ENCODE results near the gene SLC26A6.

DNA sequence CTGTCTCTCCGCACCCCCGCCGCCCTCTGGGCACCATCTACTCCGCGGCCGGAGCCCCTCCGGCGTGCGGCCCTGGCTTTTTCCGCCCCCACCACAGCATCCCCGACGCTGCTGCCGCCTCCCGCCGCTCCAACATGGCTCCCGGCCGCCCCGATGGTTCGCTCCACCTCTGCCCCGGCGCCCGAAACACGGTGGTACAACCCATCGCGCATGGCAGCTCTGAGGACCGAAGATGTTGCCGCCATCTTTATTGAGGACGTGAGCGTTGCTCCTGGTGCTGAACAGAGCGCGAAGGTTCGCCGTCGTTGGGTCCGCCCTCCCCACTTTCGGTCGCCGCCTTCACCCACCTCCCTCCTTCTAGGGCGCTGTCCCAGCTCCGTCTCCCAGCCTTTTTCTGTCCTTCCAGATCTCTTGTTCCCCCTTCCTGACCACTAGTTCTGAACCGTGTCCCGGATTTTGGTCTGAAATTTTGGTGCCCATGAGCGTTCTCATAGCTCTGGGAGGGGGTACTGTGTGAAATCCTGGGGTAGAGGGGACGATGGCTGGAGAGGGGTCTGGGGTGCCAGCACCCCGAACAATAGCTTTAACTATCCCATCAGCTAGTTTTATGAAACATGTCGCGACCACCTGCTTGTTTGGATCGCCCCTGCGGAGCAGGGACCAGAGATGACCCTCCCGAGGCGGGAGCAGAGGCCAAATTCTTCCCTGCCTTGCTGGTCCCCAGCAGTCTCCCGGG is 27.7 kb upstream of the SLC26A6 start, which contains the start of gene CELSR3:
- TF ChIP-seq, protein P1, sequence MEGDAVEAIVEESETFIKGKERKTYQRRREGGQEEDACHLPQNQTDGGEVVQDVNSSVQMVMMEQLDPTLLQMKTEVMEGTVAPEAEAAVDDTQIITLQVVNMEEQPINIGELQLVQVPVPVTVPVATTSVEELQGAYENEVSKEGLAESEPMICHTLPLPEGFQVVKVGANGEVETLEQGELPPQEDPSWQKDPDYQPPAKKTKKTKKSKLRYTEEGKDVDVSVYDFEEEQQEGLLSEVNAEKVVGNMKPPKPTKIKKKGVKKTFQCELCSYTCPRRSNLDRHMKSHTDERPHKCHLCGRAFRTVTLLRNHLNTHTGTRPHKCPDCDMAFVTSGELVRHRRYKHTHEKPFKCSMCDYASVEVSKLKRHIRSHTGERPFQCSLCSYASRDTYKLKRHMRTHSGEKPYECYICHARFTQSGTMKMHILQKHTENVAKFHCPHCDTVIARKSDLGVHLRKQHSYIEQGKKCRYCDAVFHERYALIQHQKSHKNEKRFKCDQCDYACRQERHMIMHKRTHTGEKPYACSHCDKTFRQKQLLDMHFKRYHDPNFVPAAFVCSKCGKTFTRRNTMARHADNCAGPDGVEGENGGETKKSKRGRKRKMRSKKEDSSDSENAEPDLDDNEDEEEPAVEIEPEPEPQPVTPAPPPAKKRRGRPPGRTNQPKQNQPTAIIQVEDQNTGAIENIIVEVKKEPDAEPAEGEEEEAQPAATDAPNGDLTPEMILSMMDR (IDR thresholded peaks at IDR 0.05) = no peak
- no peak for TF ChIP-seq POLR2A (IDR thresholded peaks at IDR 0.05)

All from Peyer's patch (tissue), 4 donors.